Adrenal gland (tissue), 5 donors: ENCODE results near the gene PCDH10.

Source experiments
- CTCF ChIP-seq, 6 experiments: fragments of 450-650 bp in 4 of 6; fragments of 200-600 bp in 2 of 6; sonication (generic) in 1 of 6; IDR thresholded peaks; 1 replicate in 5 of 6; 2 replicates in 1 of 6; pipeline versions ENCODE4 v1.5.1 to v1.8.0; 2016 to 2021; ENCODE audit warnings: antibody characterized with exemption in 6 of 6, mild to moderate bottlenecking in 2 of 6, moderate library complexity in 1 of 6
- POLR2A ChIP-seq, 2 donors: fragments of 450-650 bp; IDR thresholded peaks; one replicate each; pipeline ENCODE4 v1.6.1; 2017; ENCODE audit warnings: antibody characterized with exemption in 2 of 2, mild to moderate bottlenecking in 2 of 2, moderate library complexity in 1 of 2
- donor health status: DM: no; HTN: no; CAD: no.

DNA sequence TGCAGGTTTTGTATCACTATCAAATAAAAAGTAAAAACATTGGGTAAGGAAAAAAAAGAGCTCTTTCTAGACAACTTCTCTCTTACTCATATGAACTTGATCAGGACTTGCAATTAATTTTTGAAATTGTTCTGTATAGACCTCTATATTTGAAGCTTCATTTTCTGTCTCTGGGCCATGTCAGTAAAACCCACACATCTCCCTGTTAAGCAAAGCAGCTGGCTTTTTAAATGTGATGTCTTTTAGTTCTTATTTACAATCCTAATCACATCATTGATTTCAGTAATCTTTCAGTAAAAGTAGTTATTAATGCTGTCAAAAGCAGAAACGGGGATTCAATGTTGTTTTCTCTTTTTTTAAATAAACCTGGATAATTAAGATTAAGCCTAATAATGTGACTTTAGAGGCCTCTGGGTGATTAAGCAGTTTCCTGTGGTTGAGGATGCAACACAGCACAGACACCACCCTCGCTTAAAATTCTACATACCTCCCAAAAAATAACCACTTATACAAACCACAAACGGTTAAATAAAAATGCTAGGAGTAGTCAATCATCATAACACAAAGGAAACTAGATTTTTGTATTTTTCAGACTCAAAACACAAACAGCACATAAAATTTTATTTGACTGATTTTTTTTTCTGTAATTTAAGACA lies 5.2 kb upstream of the PCDH10 start:
- TF ChIP-seq POLR2A (IDR thresholded peaks at IDR 0.05) (no peak), CTCF (IDR thresholded peaks at IDR 0.05) (no peak)
